Measurements from ENCODE around the gene PLEKHA8.

- TF ChIP-seq CTCF (IDR thresholded peaks at IDR 0.05) (no peak), POLR2A (IDR thresholded peaks at IDR 0.05) (no peak)
These were observed 38.5 kb downstream of the PLEKHA8 start for GRCh38 chr7:30066687-30067086.

Measured in tibial nerve (tissue), 3 donors.